Keratinocyte (primary cell): ENCODE measurements around the gene TRIM51. TPM values are rescaled to one million over a fixed set of nuclear protein-coding genes. Genes with fewer than 3 reads are reported as not detected.
"Not testable (repeated sequence)": the region's sequence is repeated elsewhere in the genome, so short reads cannot be mapped to it uniquely, and the experiment has no call there.

Source experiments
- DNase-seq: peaks from one replicate; pipeline ENCODE4 v3.0.0-alpha.2; 2011; ENCODE audit warnings: low read depth, missing footprints, low spot score
- FAIRE-seq: peaks from 2 replicates; lab custom pipeline; 2011; peaks lifted over from hg19 to GRCh38; lab: Jason Lieb, UNC
- H2AFZ ChIP-seq: 2 replicates; pipeline ENCODE4 v1.6.0; 2012; ENCODE audit warnings: low read length, control low read depth, inconsistent platforms; ENCODE audit not compliant: control insufficient read depth
- H3K27ac ChIP-seq: 2 replicates; pipeline ENCODE4 v1.5.1; 2011; ENCODE audit warnings: low read length; ENCODE audit not compliant: control insufficient read depth, insufficient read depth
- H3K27me3 ChIP-seq: 3 replicates; pipeline ENCODE4 v1.6.0; 2011; ENCODE audit warnings: low read length; ENCODE audit not compliant: control insufficient read depth, insufficient read depth; ENCODE audit errors: extremely low read depth
- H3K36me3 ChIP-seq, 2 experiments: 2 replicates in 1 of 2; 3 replicates in 1 of 2; pipeline ENCODE4 v1.5.1; 2011; ENCODE audit warnings: low read length in 2 of 2, mild to moderate bottlenecking in 1 of 2; ENCODE audit not compliant: control insufficient read depth in 2 of 2, insufficient read depth in 2 of 2; ENCODE audit errors: extremely low read depth in 1 of 2
- H3K4me1 ChIP-seq: 3 replicates; pipeline ENCODE4 v1.5.1; 2011; ENCODE audit warnings: low read length; ENCODE audit not compliant: control insufficient read depth, insufficient read depth; ENCODE audit errors: extremely low read depth
- H3K4me2 ChIP-seq: 3 replicates; pipeline ENCODE4 v1.6.0; 2011; ENCODE audit warnings: low read depth, low read length; ENCODE audit not compliant: control insufficient read depth, insufficient read depth; ENCODE audit errors: extremely low read depth
- H3K4me3 ChIP-seq, 3 experiments: fragments of 200-600 bp in 1 of 3; sonication (generic) in 1 of 3; 2 replicates in 2 of 3; 3 replicates in 1 of 3; pipeline ENCODE4 v1.5.1; 2011 to 2016; ENCODE audit warnings: low read length in 3 of 3, mild to moderate bottlenecking in 3 of 3, control low read depth in 2 of 3, inconsistent platforms in 1 of 3, low read depth in 1 of 3, mixed read lengths in 1 of 3, mixed run types in 1 of 3, moderate library complexity in 1 of 3; ENCODE audit not compliant: control insufficient read depth in 2 of 3, insufficient read depth in 2 of 3; ENCODE audit errors: extremely low read depth in 1 of 3
- H3K79me2 ChIP-seq: 2 replicates; pipeline ENCODE4 v1.6.0; 2012; ENCODE audit warnings: low read length; ENCODE audit not compliant: control insufficient read depth, insufficient read depth
- H3K9ac ChIP-seq: 3 replicates; pipeline ENCODE4 v1.6.0; 2011; ENCODE audit warnings: low read length; ENCODE audit not compliant: control insufficient read depth, insufficient read depth; ENCODE audit errors: extremely low read depth
- H3K9me1 ChIP-seq: 3 replicates; pipeline ENCODE4 v1.6.0; 2011; ENCODE audit warnings: low read length; ENCODE audit not compliant: control insufficient read depth, insufficient read depth; ENCODE audit errors: extremely low read depth
- H3K9me3 ChIP-seq: 2 replicates; pipeline ENCODE4 v1.5.1; 2012; ENCODE audit warnings: low read depth, low read length; ENCODE audit not compliant: control insufficient read depth
- H4K20me1 ChIP-seq: 3 replicates; pipeline ENCODE4 v1.6.0; 2011; ENCODE audit warnings: low read length; ENCODE audit not compliant: control insufficient read depth, insufficient read depth; ENCODE audit errors: extremely low read depth
- CTCF ChIP-seq, 3 experiments: IDR thresholded peaks in 1 of 3; conservative IDR thresholded peaks in 1 of 3; optimal IDR thresholded peaks in 1 of 3; 2 replicates in 2 of 3; 3 replicates in 1 of 3; pipeline versions ENCODE3 to v1.5.1; 2011; ENCODE audit warnings: low read length in 3 of 3, mild to moderate bottlenecking in 3 of 3, moderate library complexity in 2 of 3, control low read depth in 1 of 3, inconsistent platforms in 1 of 3; ENCODE audit not compliant: insufficient read depth in 2 of 3; ENCODE audit errors: extremely low read depth in 1 of 3
- EZH2 ChIP-seq: IDR thresholded peaks from one replicate; pipeline ENCODE4 v1.6.1; 2012; ENCODE audit warnings: inconsistent platforms, mild to moderate bottlenecking, low read length, moderate library complexity
- dilution Hi-C: fragments of 300-500 bp; cut with MboI; formaldehyde crosslinking; loops from one replicate; pipeline ENCODE4 v1.7.0; 2020; ENCODE audit warnings: low sequenced_read_pairs; ENCODE audit not compliant: extremely low pct_ligation_motif_present
- polyA minus RNA-seq, 3 experiments: library from RNA; depleted of rRNA, polyadenylated mRNA; stranded (reverse); fragments of >200 nt; gene quantifications; 1 replicate in 1 of 3; 2 replicates in 1 of 3; 3 replicates in 1 of 3; pipeline ENCODE4 v1.2.3, GENCODE V29; 2011
- polyA plus RNA-seq, 5 experiments: library from polyadenylated mRNA; depleted of rRNA in 3 of 5; stranded (reverse) in 3 of 5; stranded (forward) in 1 of 5; unstranded in 1 of 5; fragments of >200 nt; gene quantifications; 1 replicate in 1 of 5; 2 replicates in 3 of 5; 3 replicates in 1 of 5; pipeline versions ENCODE4 v1.2.1 to v1.2.3, GENCODE V29; 2011 to 2012; ENCODE audit warnings: missing spikeins in 2 of 5, low read depth in 1 of 5, low replicate concordance in 1 of 5

The TRIM51 gene
- polyA plus RNA-seq (not detected in 3 replicates), polyA minus RNA-seq (not detected in 3 replicates)
- polyA plus RNA-seq (2011; ENCODE audit: low read depth) = not detected
- polyA plus RNA-seq (2011; cell fraction: cytosol; rRNA removed) = not detected in 2 replicates
- polyA plus RNA-seq (2011; cell fraction: nucleus; rRNA removed) = not detected in 2 replicates
- polyA plus RNA-seq (2012; ENCODE audit: low replicate concordance) = not detected in 2 replicates
- not detected for polyA minus RNA-seq (2011; cell fraction: cytosol; rRNA and poly(A)+ RNA removed)
- not detected in 2 replicates for polyA minus RNA-seq (2011; cell fraction: nucleus; rRNA and poly(A)+ RNA removed)

DNA sequence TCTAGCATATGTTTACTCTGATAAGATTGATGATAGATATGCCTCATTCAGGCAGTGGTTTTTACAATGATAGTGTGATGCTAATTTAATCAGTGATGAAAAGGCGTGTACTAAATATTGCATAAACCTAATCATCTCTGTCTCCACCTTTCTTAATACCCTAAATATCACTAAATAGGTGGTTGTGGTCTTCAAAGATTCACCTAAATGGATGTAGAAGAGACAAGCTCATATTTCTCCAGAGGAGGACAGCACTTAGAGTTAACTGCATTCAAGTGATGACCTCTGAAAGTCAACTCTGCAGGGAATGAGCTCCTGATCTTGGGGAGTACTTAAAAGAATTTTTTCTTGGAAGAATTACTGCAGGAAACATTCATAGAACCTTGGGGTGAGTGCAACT lies at the start of gene TRIM51:
Gene TRIM51 (plus strand): TSS at position 301 of the 400 bp plus-strand sequence. CDS start 2,132 bp downstream, outside the sequence.
- H2AFZ ChIP-seq, FAIRE-seq, H3K9ac ChIP-seq, DNase-seq, H3K9me3 ChIP-seq, H3K36me3 ChIP-seq, H3K27me3 ChIP-seq, H3K4me2 ChIP-seq, dilution Hi-C loops, H3K9me1 ChIP-seq, H3K27ac ChIP-seq, H3K4me1 ChIP-seq, H3K4me3 ChIP-seq, H4K20me1 ChIP-seq, H3K79me2 ChIP-seq: not testable (repeated sequence)

DNA sequence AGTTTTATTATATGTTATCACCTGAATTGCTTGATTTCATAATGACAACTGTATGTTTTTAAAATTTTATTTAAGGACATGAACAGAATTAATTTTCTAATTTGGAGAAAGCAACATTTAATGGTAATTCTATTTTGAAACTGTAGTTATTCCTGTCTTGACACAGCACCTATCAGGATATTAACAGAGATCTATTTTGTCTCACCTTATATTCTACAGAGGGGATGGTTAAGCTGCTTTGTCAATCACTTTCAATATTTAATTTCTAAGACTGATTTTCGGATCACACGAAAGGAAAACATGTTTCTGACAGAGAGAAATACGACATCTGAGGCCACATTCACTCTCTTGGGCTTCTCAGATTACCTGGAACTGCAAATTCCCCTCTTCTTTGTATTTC lies 44.6 kb upstream of the TRIM51 start, which contains the start of gene OR5D16:
Gene OR5D16 (plus strand): TSS at position 301 of the 400 bp plus-strand sequence. CDS start 0 bp downstream, at position 301.
- TF ChIP-seq EZH2 (no peak), CTCF (optimal IDR thresholded peaks at IDR 0.05 in 1 of 3, IDR thresholded peaks at IDR 0.05 in 1 of 3, conservative IDR thresholded peaks at IDR 0.05 in 1 of 3; ENCODE audit: extremely low read depth in 1 of 3, insufficient read depth in 2 of 3, low read length in 3 of 3) (no peak)
- no peak within 1 kb of the TSS for H2AFZ ChIP-seq
- no peaks in the 10 kb centered on the region for H3K79me2 ChIP-seq
- dilution Hi-C loops = no loop called here
- H3K36me3 ChIP-seq = no peaks in the 10 kb centered on the region
- DNase-seq (no peak), FAIRE-seq (no peak)
- H3K9ac ChIP-seq = no peak within 1 kb of the TSS
- H3K9me1 ChIP-seq = no peaks in the 10 kb centered on the region
- no peak within 1 kb of the TSS for H3K27ac ChIP-seq
- no peaks in the 10 kb centered on the region for H3K27me3 ChIP-seq
- H4K20me1 ChIP-seq = no peaks in the 10 kb centered on the region
- H3K4me1 ChIP-seq = no peaks in the 10 kb centered on the region
- no peak within 1 kb of the TSS for H3K4me3 ChIP-seq
- H3K4me2 ChIP-seq = no peak within 1 kb of the TSS
- no peaks in the 10 kb centered on the region for H3K9me3 ChIP-seq
